Ectodermal cell (in vitro differentiated cells): ENCODE results near the gene SLAIN1.

ENCODE experiments used
- H3K27ac ChIP-seq: 2 replicates; pipeline ENCODE4 v1.7.0; 2013; ENCODE audit warnings: mild to moderate bottlenecking, low read depth, low read length; ENCODE audit not compliant: insufficient read depth, poor library complexity, severe bottlenecking
- H3K27me3 ChIP-seq: 2 replicates; pipeline ENCODE4 v1.7.0; 2013; ENCODE audit warnings: mild to moderate bottlenecking, low read length; ENCODE audit not compliant: insufficient read depth, control insufficient read depth, poor library complexity, severe bottlenecking
- H3K36me3 ChIP-seq: one replicate; pipeline ENCODE4 v1.7.0; 2013; ENCODE audit warnings: low read length; ENCODE audit not compliant: control insufficient read depth, insufficient read depth
- H3K4me1 ChIP-seq: one replicate; pipeline ENCODE4 v1.7.0; 2013; ENCODE audit warnings: low read length; ENCODE audit not compliant: control insufficient read depth, insufficient read depth
- H3K4me3 ChIP-seq: 2 replicates; pipeline ENCODE4 v1.7.0; 2013; ENCODE audit warnings: low read depth, low read length, control low read depth; ENCODE audit not compliant: insufficient read depth
- H3K9me3 ChIP-seq: 2 replicates; pipeline ENCODE4 v1.7.0; 2013; ENCODE audit warnings: mild to moderate bottlenecking, low read length, moderate library complexity; ENCODE audit not compliant: control insufficient read depth
- WGBS, 2 experiments: methylation state at CpG; one replicate each; pipeline ENCODE4 v1.1.7; 2013; ENCODE audit warnings: missing lambda C conversion rate in 2 of 2; 5-methylcytosine and 5-hydroxymethylcytosine counted together

The SLAIN1 gene

DNA sequence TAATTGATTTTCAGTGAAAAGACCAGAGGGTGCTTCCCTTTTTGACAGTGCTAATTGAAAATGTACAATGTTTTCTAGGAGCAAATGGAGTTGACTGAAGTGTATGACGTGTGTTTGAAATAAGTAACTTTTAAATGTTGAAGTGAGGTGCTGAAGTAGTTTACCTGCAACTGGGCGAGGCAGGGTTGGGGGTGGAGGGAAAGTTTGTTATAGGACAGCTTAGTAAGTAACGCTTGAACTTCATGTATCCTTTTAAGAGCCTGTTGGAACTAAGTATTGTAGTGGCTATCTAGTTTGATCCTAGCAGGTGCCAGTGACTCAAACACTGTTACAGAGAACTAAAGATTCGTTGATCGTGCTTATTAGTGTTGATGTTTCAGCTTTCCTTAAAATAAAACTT, 5.9 kb downstream of the SLAIN1 start:
- peaks cover 13% of the 10 kb centered on the region for H3K36me3 ChIP-seq
- no peaks in the 10 kb centered on the region for H3K27me3 ChIP-seq
- 94 to 97% methylated on average over 4 to 5 of the region's 5 CpGs for WGBS, 2 experiments

GRCh38 chr13:77714119-77714755, 16.8 kb downstream of the SLAIN1 start:
- no peaks in the 10 kb centered on the region for H3K4me1 ChIP-seq
- no peak overlapping the region for H3K4me3 ChIP-seq
- H3K9me3 ChIP-seq = no peaks in the 10 kb centered on the region
- WGBS, 2 experiments = 93 to 99% methylated on average over 3 of the region's 3 CpGs
- H3K27me3 ChIP-seq = no peaks in the 10 kb centered on the region
- H3K27ac ChIP-seq = no peak overlapping the region
- peaks cover 7% of the 10 kb centered on the region for H3K36me3 ChIP-seq

More for the DNA sequence above, 5.9 kb downstream of the SLAIN1 start:
- H3K4me3 ChIP-seq = no peak overlapping the region
- no peaks in the 10 kb centered on the region for H3K4me1 ChIP-seq
- H3K27ac ChIP-seq = no peak overlapping the region
- peaks cover 8% of the 10 kb centered on the region for H3K9me3 ChIP-seq

- Histone ChIP-seq H3K27me3 (no peaks in the 10 kb centered on the region), H3K4me1 (no peaks in the 10 kb centered on the region), H3K36me3 (peaks cover 3% of the 10 kb centered on the region), H3K9me3 (no peaks in the 10 kb centered on the region), H3K27ac (no peak overlapping the region), H3K4me3 (no peak overlapping the region)
- 91 to 100% methylated on average over 1 of the region's 1 CpG for WGBS, 2 experiments
These were observed 17.9 kb downstream of the SLAIN1 start for GRCh38 chr13:77715233-77715891.

DNA sequence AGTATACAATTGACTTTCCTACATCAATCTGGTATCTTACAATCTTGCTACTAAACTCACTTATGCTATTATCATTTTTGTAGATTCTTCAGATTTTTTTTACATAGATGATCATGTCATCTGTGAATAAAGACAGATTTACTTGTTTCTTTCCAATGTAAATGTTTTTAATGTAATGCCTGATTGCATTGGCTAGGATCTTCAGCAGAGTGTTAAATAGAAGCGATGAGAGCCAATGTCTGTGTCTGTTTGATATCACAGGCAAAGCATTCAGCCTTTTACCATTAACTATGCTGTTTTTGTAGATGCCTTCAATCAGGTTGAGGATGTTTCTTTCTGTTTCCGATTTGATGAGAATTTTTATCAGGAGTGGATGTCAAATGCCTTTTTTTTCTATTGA, 19.2 kb downstream of the SLAIN1 start:
- 85 to 100% methylated on average over 1 to 2 of the region's 2 CpGs for WGBS, 2 experiments
- peaks cover 8% of the 10 kb centered on the region for H3K36me3 ChIP-seq
- H3K9me3 ChIP-seq = no peaks in the 10 kb centered on the region
- no peak overlapping the region for H3K4me3 ChIP-seq
- no peak overlapping the region for H3K27ac ChIP-seq
- H3K27me3 ChIP-seq = no peaks in the 10 kb centered on the region
- H3K4me1 ChIP-seq = no peaks in the 10 kb centered on the region

DNA sequence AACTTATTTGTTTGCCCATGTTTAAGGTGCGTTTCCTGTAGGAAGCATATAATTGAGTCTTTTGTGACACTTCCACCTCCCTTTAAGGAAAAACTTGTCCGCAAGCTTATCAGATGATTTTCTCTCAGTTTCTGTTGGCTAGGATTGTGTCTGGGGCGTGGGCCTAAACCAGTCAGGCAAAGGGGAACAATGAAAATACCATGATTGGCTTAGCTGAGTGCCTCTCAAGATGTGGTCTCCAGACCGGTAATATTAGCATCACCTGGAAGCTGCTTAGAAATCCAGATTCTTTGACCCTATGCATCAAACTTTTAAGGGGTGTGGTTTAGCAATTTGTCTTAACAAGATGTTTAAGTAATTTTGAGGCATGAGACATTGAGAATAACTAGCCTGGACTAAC, 20.0 kb downstream of the SLAIN1 start:
- Histone ChIP-seq H3K36me3 (peaks cover 8% of the 10 kb centered on the region), H3K27ac (no peak overlapping the region), H3K9me3 (no peaks in the 10 kb centered on the region), H3K4me3 (no peak overlapping the region), H3K4me1 (no peaks in the 10 kb centered on the region), H3K27me3 (no peaks in the 10 kb centered on the region)
- WGBS, 2 experiments = 89 to 95% methylated on average over 4 of the region's 4 CpGs

DNA sequence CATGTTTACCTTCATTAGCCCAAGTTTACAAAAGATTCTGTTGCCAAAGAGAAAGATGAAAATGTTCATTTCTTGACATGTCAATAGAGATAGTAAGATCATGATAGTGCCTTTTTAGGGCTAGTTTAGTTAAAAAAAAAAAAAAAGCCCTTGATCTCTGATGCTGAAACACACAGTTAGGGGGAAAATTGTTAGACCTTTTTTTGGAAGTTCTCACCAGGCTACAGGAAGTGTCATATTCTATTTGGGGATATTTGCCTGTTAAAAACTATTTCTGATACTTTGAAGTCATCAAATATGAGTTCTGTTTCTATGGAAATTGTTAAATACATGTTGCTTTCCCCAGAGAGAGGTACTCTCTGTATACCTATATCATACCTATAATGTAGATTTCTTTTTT, 21.6 kb downstream of the SLAIN1 start:
- Histone ChIP-seq H3K27ac (no peak overlapping the region), H3K36me3 (peaks cover 11% of the 10 kb centered on the region), H3K9me3 (no peaks in the 10 kb centered on the region), H3K4me3 (no peak overlapping the region), H3K4me1 (no peaks in the 10 kb centered on the region), H3K27me3 (no peaks in the 10 kb centered on the region)

GRCh38 chr13:77720988-77721387, 23.5 kb downstream of the SLAIN1 start:
- 87 to 94% methylated on average over 5 of the region's 5 CpGs for WGBS, 2 experiments
- H3K27ac ChIP-seq = no peak overlapping the region
- no peaks in the 10 kb centered on the region for H3K9me3 ChIP-seq
- H3K36me3 ChIP-seq = peaks cover 15% of the 10 kb centered on the region
- H3K4me3 ChIP-seq = no peak overlapping the region
- H3K27me3 ChIP-seq = no peaks in the 10 kb centered on the region
- H3K4me1 ChIP-seq = no peaks in the 10 kb centered on the region

GRCh38 chr13:77724092-77724491, 26.6 kb downstream of the SLAIN1 start:
- no peaks in the 10 kb centered on the region for H3K9me3 ChIP-seq
- peaks cover 18% of the 10 kb centered on the region for H3K36me3 ChIP-seq
- no peaks in the 10 kb centered on the region for H3K4me1 ChIP-seq
- 91 to 94% methylated on average over 6 of the region's 6 CpGs for WGBS, 2 experiments
- no peak overlapping the region for H3K27ac ChIP-seq
- no peaks in the 10 kb centered on the region for H3K27me3 ChIP-seq
- no peak overlapping the region for H3K4me3 ChIP-seq

- Histone ChIP-seq H3K4me3 (no peak overlapping the region), H3K36me3 (peaks cover 18% of the 10 kb centered on the region), H3K4me1 (no peaks in the 10 kb centered on the region), H3K27me3 (no peaks in the 10 kb centered on the region), H3K9me3 (no peaks in the 10 kb centered on the region), H3K27ac (no peak overlapping the region)
- WGBS, 2 experiments = 80 to 83% methylated on average over 1 of the region's 1 CpG
These were observed 27.6 kb downstream of the SLAIN1 start for GRCh38 chr13:77725071-77725470.

DNA sequence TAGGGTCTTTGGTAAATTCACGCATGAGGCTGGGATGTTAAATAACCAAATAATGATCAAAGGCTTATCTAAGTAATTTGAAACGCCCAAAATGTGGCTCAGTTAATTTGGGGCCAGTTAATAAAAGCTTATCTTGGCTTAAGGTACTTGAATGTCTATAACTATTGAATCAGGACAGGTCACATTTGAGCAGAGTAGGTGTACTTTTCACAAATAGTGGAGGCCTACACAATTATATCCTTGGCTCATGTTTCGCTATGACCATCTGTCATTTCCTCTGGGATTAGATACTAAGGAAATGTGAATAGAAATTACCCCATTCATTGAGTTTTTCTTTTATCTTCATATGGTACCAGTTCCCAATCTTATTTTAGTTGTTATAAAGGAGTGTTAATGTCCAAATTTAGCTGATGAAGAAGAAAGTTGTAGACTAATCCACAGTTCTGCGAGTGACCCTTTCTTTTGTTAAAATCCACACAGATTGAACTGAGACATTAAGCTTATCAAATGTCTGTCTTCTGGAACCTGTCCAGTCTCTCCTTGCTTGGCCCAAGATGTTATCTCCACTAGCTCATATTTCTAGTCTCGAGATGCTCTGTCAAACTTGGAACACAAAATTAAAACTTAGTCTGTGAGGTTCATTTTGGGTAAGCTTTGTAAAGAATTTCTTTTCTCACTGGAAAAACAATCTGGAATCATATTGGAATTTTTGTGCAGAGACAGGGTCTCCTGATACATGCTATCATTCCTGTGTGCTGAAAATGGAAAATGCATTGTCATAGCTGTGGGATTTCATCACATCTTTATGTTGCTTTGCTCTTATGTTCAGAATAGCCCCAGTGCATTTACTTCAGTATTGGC, 31.0 kb downstream of the SLAIN1 start:
- Histone ChIP-seq H3K9me3 (no peaks in the 10 kb centered on the region), H3K27ac (no peak overlapping the region), H3K4me1 (no peaks in the 10 kb centered on the region), H3K27me3 (no peaks in the 10 kb centered on the region), H3K36me3 (peaks cover 10% of the 10 kb centered on the region), H3K4me3 (no peak overlapping the region)
- 94 to 97% methylated on average over 5 of the region's 5 CpGs for WGBS, 2 experiments
